HepG2 (cell line): ENCODE measurements around the gene PARP11. TPM values are rescaled to one million over a fixed set of nuclear protein-coding genes. Genes with fewer than 3 reads are reported as not detected.

ENCODE experiments used
- NCOA5 ChIP-seq: sonication (generic); formaldehyde crosslinking; IDR thresholded peaks from 2 replicates; pipeline ENCODE4 v1.4.0; 2020; ENCODE audit warnings: missing genetic modification reagents
- ZNF530 ChIP-seq: sonication (generic); formaldehyde crosslinking; IDR thresholded peaks from 2 replicates; pipeline ENCODE4 v1.5.0; 2020; ENCODE audit warnings: low read depth, mild to moderate bottlenecking, missing genetic modification reagents
- ZNF549 ChIP-seq: sonication (generic); formaldehyde crosslinking; IDR thresholded peaks from 2 replicates; pipeline ENCODE4 v1.5.0; 2020; ENCODE audit warnings: missing genetic modification reagents
- polyA plus RNA-seq, 8 experiments: library from polyadenylated mRNA; depleted of rRNA in 3 of 8; stranded (reverse) in 7 of 8; unstranded in 1 of 8; fragments of >200 nt; fragmentation: Illumina TruSeq in 4 of 8; extraction: Trizol in 4 of 8; gene quantifications; 2 replicates each; pipeline versions ENCODE4 v1.2.1 to v1.2.3, GENCODE V29; 2011 to 2016; ENCODE audit warnings: low read depth in 4 of 8, missing spikeins in 1 of 8, mixed read lengths in 1 of 8; ENCODE audit not compliant: insufficient read depth in 1 of 8
- total RNA-seq, 5 experiments: library from RNA; depleted of rRNA; stranded (reverse); fragments of >200 nt; fragmentation: Illumina TruSeq; extraction: Trizol; gene quantifications; 2 replicates each; pipeline ENCODE4 v1.2.3, GENCODE V29; 2016; ENCODE audit warnings: low read depth in 1 of 5
- TF ChIP-seq, protein P1 (sequence below): IDR thresholded peaks from 2 replicates; pipeline ENCODE4 v1.6.1; 2016; ENCODE audit warnings: low read depth
- TF ChIP-seq, protein P2 (sequence below): sonication (generic); formaldehyde crosslinking; conservative IDR thresholded peaks from 2 replicates; pipeline ENCODE4 v1.8.1; 2023; ENCODE audit warnings: missing genetic modification reagents
- TF ChIP-seq, protein P3 (sequence below): sonication (generic); formaldehyde crosslinking; IDR thresholded peaks from 2 replicates; pipeline ENCODE4 v1.8.0; 2022; ENCODE audit warnings: low read depth, missing genetic modification reagents
- TF ChIP-seq, protein P4 (sequence below): sonication (generic); formaldehyde crosslinking; IDR thresholded peaks from 2 replicates; pipeline ENCODE4 v1.4.0; 2020; ENCODE audit warnings: missing genetic modification reagents
- TF ChIP-seq, protein P5 (sequence below): sonication (generic); formaldehyde crosslinking; IDR thresholded peaks from 2 replicates; pipeline ENCODE4 v1.4.0; 2020; ENCODE audit warnings: missing genetic modification reagents, mild to moderate bottlenecking, borderline replicate concordance

PARP11 gene
- total and polyA plus RNA-seq, 2 of the 13 experiments (the other 11 are each of a cell fraction or from before 2014, with no cell fraction given): 4.0 to 7.6 TPM

DNA sequence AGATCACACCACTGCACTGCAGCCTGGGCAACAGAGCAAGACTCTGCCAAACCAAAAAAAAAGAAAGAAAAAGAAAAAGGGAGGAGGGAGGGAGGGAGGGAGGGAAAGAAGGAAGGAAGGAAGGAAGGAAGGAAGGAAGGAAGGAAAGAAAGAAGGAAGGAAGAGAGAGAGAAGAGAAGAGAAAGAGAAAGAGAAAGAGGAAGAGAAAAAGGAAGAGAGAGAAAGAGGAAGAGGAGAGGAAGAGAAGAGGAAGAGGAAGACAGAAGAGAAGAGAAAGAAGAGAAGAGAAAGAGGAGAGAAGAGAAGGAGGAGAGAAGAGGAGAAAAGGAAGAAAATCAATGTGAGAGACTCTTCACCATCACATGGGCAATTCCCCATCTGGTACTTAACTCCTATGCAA, 62.7 kb downstream of the PARP11 start (continued):
- TF ChIP-seq, protein P1, sequence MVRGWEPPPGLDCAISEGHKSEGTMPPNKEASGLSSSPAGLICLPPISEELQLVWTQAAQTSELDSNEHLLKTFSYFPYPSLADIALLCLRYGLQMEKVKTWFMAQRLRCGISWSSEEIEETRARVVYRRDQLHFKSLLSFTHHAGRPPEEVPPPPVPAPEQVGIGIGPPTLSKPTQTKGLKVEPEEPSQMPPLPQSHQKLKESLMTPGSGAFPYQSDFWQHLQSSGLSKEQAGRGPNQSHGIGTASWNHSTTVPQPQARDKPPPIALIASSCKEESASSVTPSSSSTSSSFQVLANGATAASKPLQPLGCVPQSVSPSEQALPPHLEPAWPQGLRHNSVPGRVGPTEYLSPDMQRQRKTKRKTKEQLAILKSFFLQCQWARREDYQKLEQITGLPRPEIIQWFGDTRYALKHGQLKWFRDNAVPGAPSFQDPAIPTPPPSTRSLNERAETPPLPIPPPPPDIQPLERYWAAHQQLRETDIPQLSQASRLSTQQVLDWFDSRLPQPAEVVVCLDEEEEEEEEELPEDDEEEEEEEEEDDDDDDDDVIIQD (CRISPR knock-in tag): no peak
- TF ChIP-seq, protein P2, sequence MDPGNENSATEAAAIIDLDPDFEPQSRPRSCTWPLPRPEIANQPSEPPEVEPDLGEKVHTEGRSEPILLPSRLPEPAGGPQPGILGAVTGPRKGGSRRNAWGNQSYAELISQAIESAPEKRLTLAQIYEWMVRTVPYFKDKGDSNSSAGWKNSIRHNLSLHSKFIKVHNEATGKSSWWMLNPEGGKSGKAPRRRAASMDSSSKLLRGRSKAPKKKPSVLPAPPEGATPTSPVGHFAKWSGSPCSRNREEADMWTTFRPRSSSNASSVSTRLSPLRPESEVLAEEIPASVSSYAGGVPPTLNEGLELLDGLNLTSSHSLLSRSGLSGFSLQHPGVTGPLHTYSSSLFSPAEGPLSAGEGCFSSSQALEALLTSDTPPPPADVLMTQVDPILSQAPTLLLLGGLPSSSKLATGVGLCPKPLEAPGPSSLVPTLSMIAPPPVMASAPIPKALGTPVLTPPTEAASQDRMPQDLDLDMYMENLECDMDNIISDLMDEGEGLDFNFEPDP (CRISPR knock-in tag): no peak
- TF ChIP-seq NCOA5: no peak
- TF ChIP-seq ZNF549 (CRISPR knock-in tag): no peak
- TF ChIP-seq, protein P3, sequence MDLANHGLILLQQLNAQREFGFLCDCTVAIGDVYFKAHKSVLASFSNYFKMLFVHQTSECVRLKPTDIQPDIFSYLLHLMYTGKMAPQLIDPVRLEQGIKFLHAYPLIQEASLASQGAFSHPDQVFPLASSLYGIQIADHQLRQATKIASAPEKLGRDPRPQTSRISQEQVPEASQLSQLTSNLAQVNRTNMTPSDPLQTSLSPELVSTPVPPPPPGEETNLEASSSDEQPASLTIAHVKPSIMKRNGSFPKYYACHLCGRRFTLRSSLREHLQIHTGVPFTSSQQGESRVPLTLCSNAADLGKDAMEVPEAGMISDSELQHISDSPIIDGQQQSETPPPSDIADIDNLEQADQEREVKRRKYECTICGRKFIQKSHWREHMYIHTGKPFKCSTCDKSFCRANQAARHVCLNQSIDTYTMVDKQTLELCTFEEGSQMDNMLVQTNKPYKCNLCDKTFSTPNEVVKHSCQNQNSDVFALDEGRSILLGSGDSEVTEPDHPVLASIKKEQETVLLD (CRISPR knock-in tag): no peak
- no peak for TF ChIP-seq ZNF530 (CRISPR knock-in tag)
- TF ChIP-seq, protein P4, sequence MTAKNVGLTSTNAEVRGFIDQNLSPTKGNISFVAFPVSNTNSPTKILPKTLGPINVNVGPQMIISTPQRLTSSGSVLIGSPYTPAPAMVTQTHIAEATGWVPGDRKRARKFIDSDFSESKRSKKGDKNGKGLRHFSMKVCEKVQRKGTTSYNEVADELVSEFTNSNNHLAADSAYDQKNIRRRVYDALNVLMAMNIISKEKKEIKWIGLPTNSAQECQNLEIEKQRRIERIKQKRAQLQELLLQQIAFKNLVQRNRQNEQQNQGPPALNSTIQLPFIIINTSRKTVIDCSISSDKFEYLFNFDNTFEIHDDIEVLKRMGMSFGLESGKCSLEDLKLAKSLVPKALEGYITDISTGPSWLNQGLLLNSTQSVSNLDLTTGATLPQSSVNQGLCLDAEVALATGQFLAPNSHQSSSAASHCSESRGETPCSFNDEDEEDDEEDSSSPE (CRISPR knock-in tag): no peak
- TF ChIP-seq, protein P5, sequence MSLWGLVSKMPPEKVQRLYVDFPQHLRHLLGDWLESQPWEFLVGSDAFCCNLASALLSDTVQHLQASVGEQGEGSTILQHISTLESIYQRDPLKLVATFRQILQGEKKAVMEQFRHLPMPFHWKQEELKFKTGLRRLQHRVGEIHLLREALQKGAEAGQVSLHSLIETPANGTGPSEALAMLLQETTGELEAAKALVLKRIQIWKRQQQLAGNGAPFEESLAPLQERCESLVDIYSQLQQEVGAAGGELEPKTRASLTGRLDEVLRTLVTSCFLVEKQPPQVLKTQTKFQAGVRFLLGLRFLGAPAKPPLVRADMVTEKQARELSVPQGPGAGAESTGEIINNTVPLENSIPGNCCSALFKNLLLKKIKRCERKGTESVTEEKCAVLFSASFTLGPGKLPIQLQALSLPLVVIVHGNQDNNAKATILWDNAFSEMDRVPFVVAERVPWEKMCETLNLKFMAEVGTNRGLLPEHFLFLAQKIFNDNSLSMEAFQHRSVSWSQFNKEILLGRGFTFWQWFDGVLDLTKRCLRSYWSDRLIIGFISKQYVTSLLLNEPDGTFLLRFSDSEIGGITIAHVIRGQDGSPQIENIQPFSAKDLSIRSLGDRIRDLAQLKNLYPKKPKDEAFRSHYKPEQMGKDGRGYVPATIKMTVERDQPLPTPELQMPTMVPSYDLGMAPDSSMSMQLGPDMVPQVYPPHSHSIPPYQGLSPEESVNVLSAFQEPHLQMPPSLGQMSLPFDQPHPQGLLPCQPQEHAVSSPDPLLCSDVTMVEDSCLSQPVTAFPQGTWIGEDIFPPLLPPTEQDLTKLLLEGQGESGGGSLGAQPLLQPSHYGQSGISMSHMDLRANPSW: no peak
